Nephron progenitor cell (in vitro differentiated cells): ENCODE data around the gene RASGRF1.

ENCODE experiments used
- DNase-seq: peaks from one replicate; pipeline ENCODE4 v3.0.0; 2021
- H3K27ac Mint-ChIP-seq: 2 replicates; pipeline ENCODE4 v1.8.0; 2021; ENCODE audit warnings: mild to moderate bottlenecking, moderate library complexity, mixed read lengths
- H3K27me3 Mint-ChIP-seq: 2 replicates; pipeline ENCODE4 v1.8.0; 2021; ENCODE audit warnings: mild to moderate bottlenecking, low read depth, mixed read lengths; ENCODE audit not compliant: poor library complexity
- H3K36me3 Mint-ChIP-seq: 2 replicates; pipeline ENCODE4 v1.8.0; 2021; ENCODE audit warnings: low read depth, mixed read lengths
- H3K4me1 Mint-ChIP-seq: 2 replicates; pipeline ENCODE4 v1.8.0; 2021; ENCODE audit warnings: mixed read lengths
- H3K4me3 Mint-ChIP-seq: 2 replicates; pipeline ENCODE4 v1.8.0; 2021; ENCODE audit warnings: mild to moderate bottlenecking, moderate library complexity, mixed read lengths
- H3K9me3 Mint-ChIP-seq: 2 replicates; pipeline ENCODE4 v1.8.0; 2021; ENCODE audit warnings: mild to moderate bottlenecking, moderate library complexity, mixed read lengths
- CTCF ChIP-seq: fragments of 200-600 bp; sonication (generic); IDR thresholded peaks from 2 replicates; pipeline ENCODE4 v1.5.0; 2021; ENCODE audit warnings: antibody characterized with exemption

The RASGRF1 gene

GRCh38 chr15:78943692-78944091 is 146.9 kb downstream of the RASGRF1 start:
- DNase-seq: no peak
- Mint-ChIP-seq H3K4me1 (peaks cover 6% of the 10 kb centered on the region), H3K4me3 (peak overlapping the region; percentile 64), H3K36me3 (no peaks in the 10 kb centered on the region), H3K9me3 (no peaks in the 10 kb centered on the region), H3K27me3 (peaks cover 62% of the 10 kb centered on the region), H3K27ac (no peak overlapping the region)
- no peak for TF ChIP-seq CTCF

GRCh38 chr15:78942741-78943140 is 147.8 kb downstream of the RASGRF1 start:
- Mint-ChIP-seq H3K4me1 (peaks cover 6% of the 10 kb centered on the region), H3K27ac (no peak overlapping the region), H3K36me3 (no peaks in the 10 kb centered on the region), H3K4me3 (no peak overlapping the region), H3K9me3 (no peaks in the 10 kb centered on the region), H3K27me3 (peaks cover 56% of the 10 kb centered on the region)
- TF ChIP-seq CTCF: no peak
- DNase-seq: no peak

GRCh38 chr15:78938658-78939488 is 151.7 kb downstream of the RASGRF1 start:
- no peak for DNase-seq
- Mint-ChIP-seq H3K4me1 (peaks cover 18% of the 10 kb centered on the region), H3K9me3 (no peaks in the 10 kb centered on the region), H3K27me3 (peaks cover 21% of the 10 kb centered on the region), H3K4me3 (no peak overlapping the region), H3K36me3 (no peaks in the 10 kb centered on the region), H3K27ac (no peak overlapping the region)
- no peak for TF ChIP-seq CTCF

- Mint-ChIP-seq H3K4me3 (no peak overlapping the region), H3K9me3 (no peaks in the 10 kb centered on the region), H3K27me3 (peaks cover 5% of the 10 kb centered on the region), H3K4me1 (peaks cover 23% of the 10 kb centered on the region), H3K27ac (no peak overlapping the region), H3K36me3 (no peaks in the 10 kb centered on the region)
- DNase-seq: no peak
- TF ChIP-seq CTCF: no peak
These were observed 153.3 kb downstream of the RASGRF1 start for GRCh38 chr15:78937132-78937739.

- H3K9me3 Mint-ChIP-seq: no peaks in the 10 kb centered on the region
- H3K27ac Mint-ChIP-seq: peak overlapping the region; percentile 87
- H3K4me3 Mint-ChIP-seq: no peak overlapping the region
- no peaks in the 10 kb centered on the region for H3K36me3 Mint-ChIP-seq
- H3K27me3 Mint-ChIP-seq: peaks cover 2% of the 10 kb centered on the region
- peaks cover 27% of the 10 kb centered on the region for H3K4me1 Mint-ChIP-seq
- no peak for DNase-seq
- no peak for TF ChIP-seq CTCF
These were observed 155.9 kb downstream of the RASGRF1 start for GRCh38 chr15:78934655-78935023.
